Fibroblast of villous mesenchyme (primary cell): ENCODE data around the gene KIAA0040. TPM values are rescaled to one million over a fixed set of nuclear protein-coding genes. Genes with fewer than 3 reads are reported as not detected.

Source experiments
- DNase-seq: peaks from one replicate; pipeline ENCODE4 v3.0.0-alpha.2; 2010; ENCODE audit warnings: low read depth
- H3K4me3 ChIP-seq: 2 replicates; pipeline ENCODE4 v1.5.1; 2011; ENCODE audit warnings: low read depth, mild to moderate bottlenecking, low read length
- CTCF ChIP-seq: IDR thresholded peaks from 2 replicates; pipeline ENCODE4 v1.5.1; 2012; ENCODE audit warnings: low read depth, mild to moderate bottlenecking, low read length; ENCODE audit not compliant: insufficient read depth
- total RNA-seq: library from RNA; depleted of rRNA; stranded (reverse); fragments of >200 nt; gene quantifications from 2 replicates; pipeline ENCODE4 v1.2.3, GENCODE V29; 2012

Gene KIAA0040
- total RNA-seq, 1 donor: under 0.01 TPM

GRCh38 chr1:175155473-175155856 lies 37.1 kb downstream of the KIAA0040 start:
- TF ChIP-seq CTCF: no peak
- DNase-seq: no peak
- no peak overlapping the region for H3K4me3 ChIP-seq

GRCh38 chr1:175154629-175155472 lies 37.7 kb downstream of the KIAA0040 start:
- peak; percentile 90 for TF ChIP-seq CTCF
- H3K4me3 ChIP-seq: no peak overlapping the region
- peak; percentile 54 for DNase-seq

- DNase-seq: peak; percentile 40
- H3K4me3 ChIP-seq: no peak overlapping the region
- peak; percentile 84 for TF ChIP-seq CTCF
Observed at GRCh38 chr1:175152006-175152652, 40.4 kb downstream of the KIAA0040 start.

- no peak for DNase-seq
- TF ChIP-seq CTCF: no peak
- H3K4me3 ChIP-seq: no peak overlapping the region
Observed at GRCh38 chr1:175150596-175151319, 41.8 kb downstream of the KIAA0040 start.

GRCh38 chr1:175148068-175148467 lies 44.5 kb downstream of the KIAA0040 start:
- no peak overlapping the region for H3K4me3 ChIP-seq
- DNase-seq: no peak
- TF ChIP-seq CTCF: no peak

GRCh38 chr1:175147569-175147968 lies 45.0 kb downstream of the KIAA0040 start:
- no peak for DNase-seq
- H3K4me3 ChIP-seq: no peak overlapping the region
- no peak for TF ChIP-seq CTCF
